GM18520 (cell line): Measurements from ENCODE around the gene PRX.

ENCODE experiments used
- ATAC-seq: cut with Tn5 transposase; IDR thresholded peaks from one replicate; pipeline ENCODE4 v1.9.1; 2021; ENCODE audit not compliant: unreplicated experiment

The PRX gene

GRCh38 chr19:40365613-40366401, 47.4 kb downstream of the PRX start:
- ATAC-seq = no peak

DNA sequence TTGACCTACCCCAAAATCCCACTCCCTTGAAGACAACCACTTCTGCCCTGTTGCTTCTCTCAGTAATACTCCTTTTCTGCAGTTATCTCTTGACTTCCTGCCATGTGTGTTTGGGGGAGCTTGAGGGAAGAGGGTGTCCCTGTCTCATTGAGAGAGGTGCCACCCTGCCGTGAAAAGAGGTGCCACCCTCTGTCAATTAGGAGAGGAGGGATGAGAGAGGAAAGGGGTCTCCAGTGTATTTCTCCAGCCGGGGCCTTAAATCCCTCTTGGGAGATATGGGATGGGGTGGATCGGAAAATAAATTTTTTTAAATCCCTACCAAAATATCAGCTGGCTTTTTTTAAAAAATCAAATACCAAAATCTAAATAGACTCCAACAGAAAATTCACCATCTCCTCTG, 48.2 kb downstream of the PRX start:
- ATAC-seq = no peak

- ATAC-seq = no peak
These were observed 50.1 kb downstream of the PRX start for GRCh38 chr19:40363069-40363468.

DNA sequence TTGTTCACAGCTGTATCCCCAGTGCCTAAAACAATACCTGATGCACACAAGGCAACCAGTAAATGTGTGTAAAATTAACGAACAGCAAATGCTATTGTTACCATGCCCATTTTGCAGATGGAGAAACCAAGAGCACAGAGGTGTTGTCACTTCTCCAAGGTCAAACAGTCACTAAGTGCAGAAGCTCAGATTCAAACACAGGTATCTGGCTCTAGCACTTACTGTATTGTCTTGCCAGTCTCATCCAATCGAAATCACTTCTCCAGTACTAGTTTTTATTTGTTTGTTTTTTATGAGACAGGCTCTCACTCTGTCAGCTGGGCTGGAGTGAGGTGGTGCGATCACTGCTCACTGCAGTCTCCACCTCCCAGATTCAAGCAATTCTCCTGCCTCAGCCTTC, 51.0 kb downstream of the PRX start:
- ATAC-seq = no peak

- ATAC-seq = no peak
These were observed 52.4 kb downstream of the PRX start for GRCh38 chr19:40360708-40361241.

DNA sequence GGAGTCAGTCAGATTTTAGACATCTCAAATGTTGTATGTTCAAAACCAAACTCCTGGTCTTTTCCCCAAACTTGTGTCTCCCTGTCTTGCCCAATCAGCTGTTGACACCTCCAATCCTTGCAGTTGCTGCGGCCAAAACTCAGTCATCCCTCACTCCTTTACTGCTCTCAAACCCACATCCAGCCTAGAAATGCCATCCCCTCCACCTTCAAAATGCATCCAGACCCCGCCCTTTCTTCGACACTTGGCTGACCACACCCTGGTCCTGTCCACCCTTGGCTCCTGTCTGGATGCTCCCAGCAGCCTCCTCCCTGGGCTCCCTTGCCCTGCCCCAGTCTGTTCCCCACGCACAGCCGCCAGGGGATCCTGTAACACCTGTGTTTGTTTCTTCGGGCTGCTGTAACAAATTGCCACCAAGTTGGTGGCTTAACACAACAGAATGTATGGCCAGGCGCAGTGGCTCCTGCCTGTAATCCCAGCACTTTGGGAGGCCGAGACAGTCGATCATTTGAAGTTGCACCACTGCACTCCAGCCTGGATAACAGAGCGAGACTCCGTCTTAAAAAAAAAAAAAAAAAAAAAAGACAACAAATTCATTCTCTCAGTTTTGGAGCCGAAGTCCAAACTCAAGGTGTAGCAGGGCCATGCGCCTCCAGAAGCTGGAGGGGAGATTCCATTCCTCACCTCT, 53.0 kb downstream of the PRX start:
- no peak for ATAC-seq

GRCh38 chr19:40358773-40359172, 54.4 kb downstream of the PRX start:
- no peak for ATAC-seq

DNA sequence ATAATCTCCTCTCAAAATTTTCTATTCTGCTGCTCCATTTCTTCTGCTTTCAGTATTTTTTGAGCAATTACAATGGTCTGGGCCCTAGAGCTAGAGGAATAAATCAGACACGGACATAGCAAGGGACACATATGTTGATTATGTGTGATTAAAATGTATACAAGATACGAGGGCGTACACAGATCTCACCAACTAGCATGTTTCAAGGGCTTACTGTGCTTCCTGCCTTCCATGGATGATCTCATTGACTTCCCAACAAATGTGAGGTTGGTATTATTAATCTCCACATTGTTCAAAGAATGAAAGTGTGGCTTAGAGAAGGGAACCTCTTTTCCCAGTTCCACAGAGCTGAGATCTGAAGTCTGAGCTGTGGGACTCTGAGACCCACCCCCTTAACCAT, 55.5 kb downstream of the PRX start:
- no peak for ATAC-seq

DNA sequence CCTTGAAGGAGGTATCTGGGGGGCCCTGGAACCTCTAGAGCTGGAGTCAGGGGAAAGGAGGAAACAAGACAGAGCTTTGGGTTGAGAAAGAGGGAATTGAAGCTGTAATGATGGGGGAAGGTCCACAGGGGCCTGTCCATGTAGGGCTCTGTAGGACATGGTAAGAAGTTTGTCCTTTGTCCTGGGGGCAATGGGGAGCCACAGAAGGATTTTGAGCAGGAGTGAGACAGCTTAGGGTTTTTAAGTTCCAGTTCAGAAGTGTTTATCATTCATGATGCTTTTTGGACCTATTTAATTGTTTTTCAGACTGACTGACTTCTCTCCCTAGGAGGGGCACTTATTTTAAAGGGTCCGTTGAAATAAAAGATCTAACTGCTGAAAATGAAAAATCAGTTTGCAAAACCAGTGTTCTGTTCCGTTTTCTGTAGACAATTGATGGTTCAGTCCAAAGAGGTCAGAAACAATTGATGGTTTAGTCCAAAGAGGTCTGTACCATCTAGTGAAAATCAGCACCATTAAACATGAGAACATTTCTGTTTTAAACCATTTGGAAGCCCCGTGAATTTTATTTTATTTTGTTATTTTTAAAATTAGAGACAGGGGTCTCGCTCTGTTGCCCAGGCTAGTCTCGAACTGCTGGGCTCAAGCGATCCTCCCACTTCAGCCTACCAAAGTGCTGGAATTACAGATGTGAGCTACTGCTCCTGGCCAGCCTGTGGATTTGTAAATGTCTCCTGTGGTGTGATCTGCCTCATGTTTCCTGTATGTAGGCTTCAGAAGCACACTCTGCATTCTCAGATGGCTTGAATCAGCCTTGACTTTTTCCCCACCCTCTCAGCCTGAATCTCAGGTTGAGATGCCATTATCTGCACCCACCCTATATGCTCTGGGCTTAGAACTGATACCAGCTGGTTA, 56.2 kb downstream of the PRX start:
- ATAC-seq = no peak

DNA sequence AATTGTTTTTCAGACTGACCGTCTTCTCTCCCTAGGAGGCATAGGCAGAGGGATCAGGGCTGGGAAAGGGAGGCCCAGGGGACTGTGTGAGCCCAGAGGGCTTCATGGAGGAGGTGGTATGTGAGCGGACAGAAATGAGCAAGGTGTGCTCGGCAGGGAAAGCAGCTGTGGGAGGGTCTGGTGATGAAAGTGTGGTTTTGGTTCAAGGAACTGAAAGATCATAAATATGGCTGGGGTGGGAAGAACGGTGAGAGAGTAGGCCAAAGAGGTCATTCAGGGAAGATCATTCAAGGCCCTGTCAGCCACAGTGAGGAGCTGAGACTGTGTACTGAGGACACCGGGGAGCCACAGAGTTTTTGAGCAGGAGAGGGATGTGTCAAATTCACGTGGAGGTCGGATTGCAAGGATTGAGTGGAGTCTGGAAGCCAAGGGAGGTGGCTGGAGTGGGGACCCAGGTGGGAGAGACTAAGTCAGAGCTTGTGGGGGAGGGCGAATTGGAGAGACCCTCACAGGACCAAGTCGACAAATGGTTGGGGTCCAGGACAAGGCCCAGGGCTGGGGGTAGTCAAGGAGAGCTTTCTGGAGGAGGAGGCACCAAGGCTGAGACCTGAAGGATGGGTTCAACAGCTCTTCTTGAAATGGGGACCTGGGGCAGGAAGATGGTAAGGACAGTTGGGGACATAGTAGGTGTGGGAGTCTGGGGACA, 57.0 kb downstream of the PRX start:
- no peak for ATAC-seq

DNA sequence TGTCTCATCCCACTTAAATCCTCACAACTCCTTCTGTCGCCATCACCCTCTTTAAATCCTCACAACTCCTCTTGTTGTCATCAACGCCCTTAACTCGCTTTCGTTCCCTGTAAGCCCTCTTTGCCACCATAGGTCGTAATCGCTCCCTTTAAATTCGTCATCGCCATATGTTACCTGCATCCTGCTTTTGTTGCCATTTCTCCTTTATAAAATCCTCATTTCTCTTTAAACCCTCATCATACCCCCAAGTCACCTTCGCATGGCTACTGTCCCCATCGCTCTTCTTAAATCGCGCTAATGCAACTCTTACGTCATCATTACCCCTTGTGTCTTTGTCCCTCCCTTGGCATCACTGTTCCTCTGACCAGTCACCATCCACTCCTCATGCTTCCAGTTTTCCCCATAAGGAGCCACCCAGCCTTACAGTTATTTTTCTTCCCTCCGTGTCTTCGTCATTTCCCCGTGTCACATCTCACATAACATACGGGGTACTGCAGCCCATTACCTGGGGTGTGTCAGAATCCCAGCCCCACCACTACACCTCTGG, 64.1 kb downstream of the PRX start:
- no peak for ATAC-seq

GRCh38 chr19:40348125-40348913, 64.9 kb downstream of the PRX start, which contains the start of the genes C19orf47 and PLD3:
Gene C19orf47, minus strand, starts transcription at chr19:40348397. Its CDS starts 6,540 bp downstream, at chr19:40341857.
Gene PLD3, plus strand, starts transcription at chr19:40348695. Its CDS starts 17,789 bp downstream, at chr19:40366484.
- peak; percentile 95 for ATAC-seq

DNA sequence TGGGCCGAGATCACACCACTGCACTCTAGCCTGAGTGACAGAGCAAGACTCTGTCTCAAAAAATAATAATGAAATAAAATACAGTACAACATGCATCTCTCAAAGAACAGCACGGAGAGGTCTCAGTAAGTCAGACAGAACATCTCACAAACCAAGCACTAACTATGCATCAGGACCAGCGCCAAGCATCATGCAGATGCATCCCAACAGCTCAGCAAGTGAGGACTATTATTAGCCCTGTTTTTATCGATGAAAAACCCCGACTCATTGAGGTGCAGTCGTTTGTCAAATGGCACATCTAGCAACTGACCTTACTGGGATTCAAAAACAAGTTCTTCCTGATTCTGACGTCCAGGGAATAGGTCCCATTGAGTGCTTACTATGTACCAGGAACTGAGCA, 68.8 kb downstream of the PRX start:
- ATAC-seq = no peak
